NCI-H2029 (cell line): ENCODE measurements around the gene TAF7L.

ENCODE experiments used
- DNase-seq: peaks from one replicate; lab custom pipeline; 2025; lab: John Stamatoyannopoulos, UW

TAF7L gene

GRCh38 chrX:101220662-101221260 lies 70.4 kb downstream of the TAF7L start:
- no peak for DNase-seq

- DNase-seq = no peak
These were observed 71.2 kb downstream of the TAF7L start for GRCh38 chrX:101219864-101220346.

GRCh38 chrX:101219116-101219863 lies 71.8 kb downstream of the TAF7L start, which contains the start of gene DRP2:
TSS of gene DRP2 (plus strand) at chrX:101219786. CDS start at chrX:101231648, 11,862 bp downstream.
- no peak for DNase-seq
